ENCODE measurements around the gene OR5J2. TPM values are rescaled to one million over a fixed set of nuclear protein-coding genes. Genes with fewer than 3 reads are reported as not detected.
"Not testable (repeated sequence)": the region's sequence is repeated elsewhere in the genome, so short reads cannot be mapped to it uniquely, and the experiment has no call there.

OR5J2 gene
- total RNA-seq, 6 donors from 2014 or later: not detected

- Histone ChIP-seq H3K4me1 (no peaks in the 10 kb centered on the region), H3K36me3 (no peaks in the 10 kb centered on the region), H3K27ac (no peak overlapping the region), H3K4me3 (no peak overlapping the region), H3K9me3 (no peaks in the 10 kb centered on the region), H3K27me3 (no peaks in the 10 kb centered on the region)
- TF ChIP-seq POLR2A (IDR thresholded peaks at IDR 0.05) (no peak), EP300 (IDR thresholded peaks at IDR 0.05) (no peak), POLR2AphosphoS5 (IDR thresholded peaks at IDR 0.05) (no peak), CTCF (IDR thresholded peaks at IDR 0.05) (no peak)
- 69 to 71% methylated on average over 2 of the region's 2 CpGs for WGBS, 2 donors
- no peak for ATAC-seq (ENCODE audit: low FRiP score in 2 of 2)
- no peak for DNase-seq
These were observed 20.9 kb downstream of the OR5J2 start for GRCh38 chr11:56197367-56197766.

GRCh38 chr11:56207790-56208189 lies 31.4 kb downstream of the OR5J2 start:
- no peaks in the 10 kb centered on the region for H3K27me3 ChIP-seq
- ATAC-seq (ENCODE audit: low FRiP score in 2 of 2): no peak

DNA sequence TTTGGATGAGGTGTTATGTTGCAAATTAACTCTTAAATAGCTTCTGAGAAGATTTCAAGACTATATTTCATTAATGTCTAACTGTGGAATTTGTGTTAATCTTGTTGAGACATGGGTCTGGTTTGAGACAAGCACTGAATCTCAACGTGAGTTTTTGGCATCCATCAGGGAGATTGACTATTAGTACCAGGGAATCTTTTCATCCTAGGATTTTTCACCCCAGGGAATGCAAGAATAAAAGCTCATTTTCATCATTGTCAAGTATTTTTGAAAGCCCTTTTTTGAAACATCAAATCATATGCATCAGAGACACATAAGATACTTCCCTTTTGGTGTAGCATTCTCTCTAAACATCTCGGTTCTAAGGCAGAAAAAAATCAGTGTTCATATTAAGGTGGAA lies 38.1 kb downstream of the OR5J2 start:
- Histone ChIP-seq H3K36me3 (no peaks in the 10 kb centered on the region), H3K9me3 (peaks cover 0 to 14% (median 7%) of the 10 kb centered on the region in 4 donors), H3K27ac (no peak overlapping the region), H3K4me1 (no peaks in the 10 kb centered on the region), H3K4me3 (no peak overlapping the region), H3K27me3 (no peaks in the 10 kb centered on the region)
- DNase-seq: no peak
- ATAC-seq (ENCODE audit: low FRiP score in 2 of 2): no peak
- 73 to 90% methylated on average over 2 of the region's 2 CpGs for WGBS, 2 donors
- no peak for TF ChIP-seq EP300 (IDR thresholded peaks at IDR 0.05)
- TF ChIP-seq POLR2AphosphoS5 (IDR thresholded peaks at IDR 0.05): no peak
- no peak for TF ChIP-seq POLR2A (IDR thresholded peaks at IDR 0.05)
- TF ChIP-seq CTCF (IDR thresholded peaks at IDR 0.05): no peak

More at GRCh38 chr11:56207790-56208189, 31.4 kb downstream of the OR5J2 start:
- Histone ChIP-seq H3K27ac (no peak overlapping the region), H3K4me1 (no peaks in the 10 kb centered on the region), H3K4me3 (no peak overlapping the region), H3K36me3 (no peaks in the 10 kb centered on the region), H3K9me3 (no peaks in the 10 kb centered on the region)
- no peak for TF ChIP-seq POLR2A (IDR thresholded peaks at IDR 0.05)
- no peak for TF ChIP-seq POLR2AphosphoS5 (IDR thresholded peaks at IDR 0.05)
- no peak for TF ChIP-seq EP300 (IDR thresholded peaks at IDR 0.05)
- no peak for TF ChIP-seq CTCF (IDR thresholded peaks at IDR 0.05)
- no peak for DNase-seq
- 51 to 55% methylated on average over 1 of the region's 1 CpG for WGBS, 2 donors

GRCh38 chr11:56219735-56220134 lies 43.3 kb downstream of the OR5J2 start:
- peaks cover 0 to 22% (median 7%) of the 10 kb centered on the region in 4 donors for H3K9me3 ChIP-seq
- WGBS, 2 donors: 87 to 95% methylated on average over 3 to 5 of the region's 5 CpGs
- not testable (repeated sequence) for H3K27ac ChIP-seq; ATAC-seq (ENCODE audit: low FRiP score in 2 of 2); DNase-seq; H3K4me1 ChIP-seq; H3K4me3 ChIP-seq; H3K27me3 ChIP-seq; H3K36me3 ChIP-seq

Other genes with a start within 250 kb of the OR5J2 start
- gene OR5I1, start 240.2 kb upstream of the OR5J2 start, total RNA-seq: not detected
- gene OR10AG1, start 206.7 kb upstream of the OR5J2 start, total RNA-seq: not detected
- gene OR5F1, start 182.0 kb upstream of the OR5J2 start, total RNA-seq: not detected
- not detected for gene OR5AS1, start 149.0 kb upstream of the OR5J2 start, total RNA-seq
- gene OR8I2, start 83.3 kb upstream of the OR5J2 start, total RNA-seq: not detected
- gene OR8H2, start 72.9 kb upstream of the OR5J2 start, total RNA-seq: not detected
- gene OR8H3, start 54.2 kb upstream of the OR5J2 start, total RNA-seq: not detected
- not detected for gene OR8J3, start 36.4 kb upstream of the OR5J2 start, total RNA-seq
- not detected for gene OR8K5, start 16.3 kb upstream of the OR5J2 start, total RNA-seq
- gene OR5T2, start 57.6 kb downstream of the OR5J2 start, total RNA-seq: not detected
- not detected for gene OR5T3, start 75.6 kb downstream of the OR5J2 start, total RNA-seq
- gene OR5T1, start 97.5 kb downstream of the OR5J2 start, total RNA-seq: not detected
- not detected for gene OR8H1, start 115.6 kb downstream of the OR5J2 start, total RNA-seq
- gene OR8K3, start 138.5 kb downstream of the OR5J2 start, total RNA-seq: not detected
- not detected for gene OR8K1, start 169.4 kb downstream of the OR5J2 start, total RNA-seq
- gene OR8J1, start 177.7 kb downstream of the OR5J2 start, total RNA-seq: not detected
- gene OR8U1, start 199.0 kb downstream of the OR5J2 start, total RNA-seq: not detected
- gene OR5AL1, start 236.1 kb downstream of the OR5J2 start, total RNA-seq: not detected

Data from upper lobe of left lung (tissue), 6 donors.